Measurements from ENCODE around the gene LHFPL4.
"Not testable (repeated sequence)": the region's sequence is repeated elsewhere in the genome, so short reads cannot be mapped to it uniquely, and the experiment has no call there.

The LHFPL4 gene

DNA sequence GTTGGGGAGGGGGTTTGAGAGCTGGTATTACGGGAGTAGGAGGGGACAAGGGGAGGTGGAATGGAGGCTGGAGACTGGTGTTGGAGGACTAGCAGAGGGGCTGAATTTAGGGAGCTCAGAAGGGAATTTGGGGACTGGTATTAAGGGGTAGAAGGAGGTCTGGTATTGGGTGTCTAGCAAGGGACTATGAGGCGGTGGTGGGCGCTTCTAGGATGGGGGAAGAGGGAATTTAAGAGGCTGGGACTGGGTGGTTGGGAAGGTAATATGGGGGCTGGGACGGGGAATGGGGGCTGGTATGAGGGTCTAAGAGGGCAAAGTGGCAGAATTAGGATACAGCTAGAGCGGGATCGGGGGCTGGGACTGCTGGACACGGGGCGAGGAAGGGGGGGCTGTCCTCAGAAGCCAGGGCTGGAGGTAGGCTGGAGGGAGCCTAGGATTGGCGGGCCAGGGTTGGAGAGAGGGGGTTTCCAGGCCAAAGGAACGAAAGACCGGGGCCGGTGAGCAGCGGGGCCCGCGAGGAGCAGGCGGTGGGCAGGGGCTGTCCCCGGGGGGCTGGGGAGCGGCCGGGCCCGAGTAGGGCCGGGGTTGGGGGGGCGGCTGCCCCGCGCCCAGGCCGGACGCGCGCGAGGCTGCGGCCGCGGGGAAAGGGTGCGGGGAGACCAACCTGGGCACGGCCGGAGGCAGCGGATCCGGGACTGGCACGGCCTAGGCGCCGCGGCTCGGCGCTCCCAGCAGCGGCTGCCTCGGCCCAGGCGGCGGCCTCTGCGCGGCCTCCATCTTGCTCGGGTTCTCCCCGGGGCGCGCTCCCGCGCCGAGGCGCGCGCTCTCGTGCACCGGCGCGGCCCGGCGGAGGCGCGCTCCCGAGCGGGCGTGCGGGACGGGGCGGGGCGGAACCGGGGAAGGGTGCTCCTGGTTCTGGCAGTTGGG lies at the start of gene LHFPL4:
TSS of gene LHFPL4 (minus strand) at position 802 of the 927 bp plus-strand sequence. CDS start 1,143 bp downstream, outside the sequence.
- DNase-seq (ENCODE audit: low read depth in 2 of 2), result no peak

GRCh38 chr3:9602620-9603019 lies 49.0 kb upstream of the LHFPL4 start:
- DNase-seq (ENCODE audit: low read depth in 2 of 2), result no peak

DNA sequence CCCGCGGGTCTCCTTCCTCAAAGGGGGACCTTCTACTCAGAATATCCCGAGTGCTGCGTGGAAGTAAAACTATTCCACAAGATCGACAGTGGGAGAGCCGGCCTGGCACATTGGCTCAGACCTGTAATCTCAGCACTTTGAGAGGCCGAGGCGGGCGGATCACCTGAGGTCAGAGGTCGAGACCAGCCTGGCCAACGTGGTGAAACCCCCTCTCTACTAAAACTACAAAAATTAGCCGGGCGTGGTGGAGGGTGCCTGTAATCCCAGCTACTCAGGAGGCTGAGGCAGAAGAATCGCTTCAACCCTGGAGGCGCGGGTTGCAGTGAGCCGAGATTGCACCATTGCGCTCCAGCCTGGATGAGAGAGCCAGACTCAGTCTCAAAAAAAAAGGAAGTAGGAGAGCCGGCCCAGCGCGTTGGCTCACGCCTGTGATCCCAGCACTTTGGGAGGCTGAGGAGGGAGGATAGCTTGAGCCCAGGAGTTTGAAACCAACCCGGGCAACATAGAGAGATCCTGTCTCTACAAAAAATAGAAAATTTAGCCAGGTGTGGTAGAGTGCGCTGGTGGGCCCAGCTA lies 47.5 kb upstream of the LHFPL4 start:
- DNase-seq (ENCODE audit: low read depth in 2 of 2), result not testable (repeated sequence)

GRCh38 chr3:9600597-9600996 lies 47.0 kb upstream of the LHFPL4 start:
- no peak for DNase-seq (ENCODE audit: low read depth in 2 of 2)

- DNase-seq (ENCODE audit: low read depth in 2 of 2), result no peak
Observed at GRCh38 chr3:9598783-9599387, 45.3 kb upstream of the LHFPL4 start.

GRCh38 chr3:9595877-9596276 lies 42.3 kb upstream of the LHFPL4 start:
- no peak for DNase-seq (ENCODE audit: low read depth in 2 of 2)

DNA sequence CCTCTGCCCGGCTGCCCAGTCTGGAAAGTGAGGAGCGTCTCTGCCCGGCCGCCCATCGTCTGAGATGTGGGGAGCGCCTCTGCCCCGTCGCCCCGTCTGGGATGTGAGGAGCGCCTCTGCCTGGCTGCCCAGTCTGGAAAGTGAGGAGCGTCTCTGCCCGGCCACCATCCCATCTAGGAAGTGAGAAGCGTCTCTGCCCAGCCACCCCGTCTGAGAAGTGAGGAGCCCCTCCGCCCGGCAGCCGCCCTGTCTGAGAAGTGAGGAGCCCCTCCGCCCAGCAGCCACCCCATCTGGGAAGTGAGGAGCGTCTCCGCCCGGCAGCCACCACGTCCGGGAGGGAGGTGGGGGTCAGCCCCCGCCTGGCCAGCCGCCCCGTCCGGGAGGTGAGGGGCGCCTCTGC lies 38.2 kb upstream of the LHFPL4 start:
- DNase-seq (ENCODE audit: low read depth in 2 of 2), result not testable (repeated sequence)

DNA sequence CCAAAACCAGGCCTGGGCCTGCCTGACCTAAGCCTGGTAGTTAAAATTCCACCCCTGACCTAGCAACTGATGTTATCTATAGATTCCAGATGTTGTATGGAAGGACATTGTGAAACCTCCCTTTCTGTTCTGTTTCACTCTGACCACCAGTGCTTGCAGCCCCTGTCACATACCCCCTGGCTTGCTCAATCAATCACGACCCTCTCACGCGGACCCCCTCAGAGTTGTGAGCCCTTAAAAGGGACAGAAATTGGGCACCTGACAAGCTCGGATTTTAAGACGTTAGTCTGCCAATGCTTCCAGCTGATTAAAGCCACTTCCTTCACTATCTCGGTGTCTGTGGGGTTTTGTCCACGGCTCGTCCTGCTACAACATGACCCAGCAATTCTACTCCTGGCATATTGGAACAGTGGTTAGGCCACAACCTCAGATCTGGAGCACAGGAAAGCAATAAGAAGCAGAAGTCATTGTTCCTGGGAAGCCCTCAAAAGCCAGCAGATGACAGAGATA lies 36.7 kb upstream of the LHFPL4 start:
- no peak for DNase-seq (ENCODE audit: low read depth in 2 of 2)

DNA sequence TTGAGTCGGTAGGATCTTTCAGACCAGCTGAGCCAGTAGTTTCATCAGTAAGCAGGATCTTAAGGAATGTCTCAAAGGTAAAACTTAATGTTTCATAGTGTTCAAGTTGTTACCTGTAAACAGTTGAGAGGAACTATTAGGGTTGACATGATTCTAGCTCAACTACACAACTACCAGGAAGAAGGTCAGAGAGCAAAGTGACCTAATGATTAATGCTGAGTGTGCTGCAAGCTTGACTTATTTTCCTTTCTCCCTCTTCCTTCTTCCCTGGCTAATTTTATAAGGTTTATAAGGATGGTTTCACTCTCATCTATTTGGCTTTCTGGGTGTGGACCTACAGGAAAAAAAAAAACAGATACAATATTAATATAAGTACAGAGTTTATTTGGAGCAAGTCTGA lies 30.2 kb upstream of the LHFPL4 start:
- DNase-seq (ENCODE audit: low read depth in 2 of 2), result no peak

GRCh38 chr3:9583371-9583770 lies 29.7 kb upstream of the LHFPL4 start:
- DNase-seq (ENCODE audit: low read depth in 2 of 2), result no peak

DNA sequence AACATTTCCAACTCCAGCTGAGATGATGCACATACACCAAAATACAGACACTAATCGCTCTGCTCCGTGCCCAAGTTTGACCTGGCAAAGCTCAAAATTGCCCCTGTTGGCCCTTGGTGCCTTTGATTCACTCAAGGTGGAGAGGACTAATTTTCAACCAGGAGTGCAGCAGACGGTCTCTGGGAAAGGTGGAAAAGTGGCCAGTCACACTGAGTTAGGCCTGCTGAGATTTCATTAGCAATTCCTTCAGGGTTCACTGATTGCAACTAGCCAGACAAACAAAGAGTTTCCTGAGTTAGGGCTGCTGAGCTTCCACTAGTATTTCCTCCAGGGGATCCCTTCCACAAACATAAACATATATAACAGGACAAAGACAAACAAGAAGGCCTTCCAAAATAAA lies 28.7 kb upstream of the LHFPL4 start:
- no peak for DNase-seq (ENCODE audit: low read depth in 2 of 2)

DNA sequence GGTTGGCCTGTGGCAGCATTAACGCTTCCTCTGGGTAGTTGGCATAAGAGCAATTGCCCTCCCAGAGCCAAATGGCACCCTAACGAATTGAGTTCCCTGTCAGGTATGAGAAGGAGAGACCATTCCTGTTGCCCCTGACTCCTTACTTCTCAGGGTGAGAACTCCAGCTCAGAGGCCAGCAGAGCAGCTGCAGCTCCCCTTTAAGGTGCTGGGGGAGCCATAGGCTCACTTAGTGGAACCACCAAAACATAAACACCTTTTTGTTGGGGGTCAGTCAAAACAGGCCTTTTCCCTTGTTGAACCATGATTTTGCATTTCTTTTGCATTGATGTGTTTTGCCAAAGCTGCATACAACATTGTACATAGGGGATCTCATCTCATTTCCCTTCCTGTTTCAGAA lies 28.1 kb upstream of the LHFPL4 start:
- no peak for DNase-seq (ENCODE audit: low read depth in 2 of 2)

GRCh38 chr3:9569054-9569453 lies 15.4 kb upstream of the LHFPL4 start:
- DNase-seq (ENCODE audit: low read depth in 2 of 2), result no peak

GRCh38 chr3:9565316-9565715 lies 11.7 kb upstream of the LHFPL4 start:
- no peak for DNase-seq (ENCODE audit: low read depth in 2 of 2)

GRCh38 chr3:9563851-9564250 lies 10.2 kb upstream of the LHFPL4 start:
- DNase-seq (ENCODE audit: low read depth in 2 of 2), result no peak

DNA sequence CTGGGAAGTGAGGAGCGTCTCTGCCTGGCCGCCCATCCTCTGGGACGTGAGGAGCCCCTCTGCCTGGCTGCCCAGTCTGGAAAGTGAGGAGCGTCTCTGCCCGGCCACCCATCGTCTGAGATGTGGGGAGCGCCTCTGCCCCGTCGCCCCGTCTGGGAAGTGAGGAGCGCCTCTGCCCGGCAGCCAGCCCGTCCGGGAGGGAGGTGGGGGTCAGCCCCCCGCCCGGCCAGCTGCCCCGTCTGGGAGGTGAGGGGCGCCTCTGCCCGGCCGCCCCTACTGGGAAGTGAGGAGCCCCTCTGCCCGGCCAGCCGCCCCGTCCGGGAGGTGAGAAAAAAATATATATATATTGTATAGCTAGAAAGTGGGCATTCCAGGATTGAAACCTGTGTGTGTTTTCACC lies 6.4 kb upstream of the LHFPL4 start:
- not testable (repeated sequence) for DNase-seq (ENCODE audit: low read depth in 2 of 2)

DNA sequence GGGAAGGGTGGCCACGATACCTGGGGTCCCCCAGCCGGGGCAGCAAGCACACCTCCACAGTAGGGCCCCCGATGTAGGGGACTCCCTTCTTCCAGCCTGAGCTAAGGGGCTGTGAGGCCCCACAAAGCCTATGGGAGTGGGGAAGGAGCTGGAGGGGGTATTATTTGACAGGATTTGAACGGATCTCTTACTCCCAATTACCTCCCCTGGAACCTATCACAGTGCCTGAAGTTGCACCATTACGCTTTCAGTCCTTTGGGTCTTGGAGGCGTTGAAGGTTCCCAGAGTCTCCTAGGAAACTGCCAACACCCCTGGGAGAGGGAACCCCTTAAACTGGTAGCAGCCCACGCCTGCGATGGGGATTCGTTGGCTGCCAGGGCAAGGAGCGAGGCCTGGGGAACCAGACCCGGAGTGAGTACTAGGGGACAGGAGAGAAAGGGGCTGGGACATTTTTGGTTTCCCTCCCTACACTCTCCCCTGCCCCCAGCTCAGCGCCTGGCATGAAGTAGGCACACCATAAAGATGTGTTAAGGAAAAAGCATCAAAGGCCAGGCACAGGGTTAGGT lies 409 bp upstream of the LHFPL4 start:
- no peak for DNase-seq (ENCODE audit: low read depth in 2 of 2)

DNA sequence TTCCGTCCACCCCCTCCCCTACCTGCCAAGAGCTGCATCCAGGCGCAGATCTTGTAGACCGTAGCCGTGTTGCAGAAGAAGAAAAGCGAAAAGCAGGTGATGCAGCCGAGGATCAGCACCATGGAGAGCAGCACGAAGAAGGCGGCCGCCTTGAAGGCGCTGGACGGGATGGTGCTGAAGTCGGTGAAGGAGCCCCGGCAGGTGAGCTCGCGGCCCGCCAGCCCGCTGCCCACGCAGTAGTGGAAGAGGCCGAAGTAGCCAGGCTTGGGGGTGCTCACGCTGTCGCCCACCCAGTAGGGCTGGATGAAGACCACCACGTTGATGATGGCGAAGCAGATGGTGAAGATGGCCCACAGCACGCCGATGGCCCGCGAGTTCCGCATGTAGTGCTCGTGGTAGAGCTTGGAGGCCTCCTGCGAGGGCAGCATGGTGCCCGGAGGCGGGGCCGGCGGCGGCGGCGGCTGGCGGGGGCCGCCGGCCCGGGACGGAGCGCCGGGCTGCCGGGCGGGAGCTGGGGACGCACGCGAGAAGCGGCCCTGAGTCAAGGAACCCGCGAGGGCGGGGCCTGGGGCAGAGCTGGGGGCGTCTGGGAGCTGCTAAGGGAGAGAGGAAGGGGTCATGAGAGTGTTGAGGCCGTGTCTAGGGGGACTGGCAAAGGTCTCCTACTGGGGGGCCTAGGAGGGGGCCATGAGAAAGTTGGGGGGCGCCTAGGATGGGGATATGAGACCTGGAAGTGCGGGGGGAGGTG lies 1.2 kb downstream of the LHFPL4 start:
- no peak for DNase-seq (ENCODE audit: low read depth in 2 of 2)

DNA sequence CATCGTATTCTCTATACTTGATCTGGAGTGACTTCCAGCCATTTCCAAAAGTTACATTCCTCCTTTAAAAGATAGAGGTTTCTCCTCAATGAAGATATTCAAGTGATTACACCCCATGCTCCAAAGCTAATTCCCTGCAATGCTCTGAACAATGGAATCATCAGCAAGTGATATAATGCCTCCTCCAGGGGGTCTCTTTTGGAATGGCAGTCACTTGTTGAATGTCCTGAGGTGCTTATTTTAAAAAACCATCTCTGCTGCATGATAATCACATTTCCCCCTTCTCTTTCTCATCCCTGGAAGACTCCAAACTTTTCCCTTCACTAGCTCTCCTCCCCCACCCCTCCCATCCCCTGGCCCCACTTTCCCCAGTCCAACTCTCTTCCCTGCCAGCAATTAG lies 2.6 kb downstream of the LHFPL4 start:
- DNase-seq (ENCODE audit: low read depth in 2 of 2), result no peak

- no peak for DNase-seq (ENCODE audit: low read depth in 2 of 2)
Observed at GRCh38 chr3:9549600-9549999, 4.0 kb downstream of the LHFPL4 start.

DNA sequence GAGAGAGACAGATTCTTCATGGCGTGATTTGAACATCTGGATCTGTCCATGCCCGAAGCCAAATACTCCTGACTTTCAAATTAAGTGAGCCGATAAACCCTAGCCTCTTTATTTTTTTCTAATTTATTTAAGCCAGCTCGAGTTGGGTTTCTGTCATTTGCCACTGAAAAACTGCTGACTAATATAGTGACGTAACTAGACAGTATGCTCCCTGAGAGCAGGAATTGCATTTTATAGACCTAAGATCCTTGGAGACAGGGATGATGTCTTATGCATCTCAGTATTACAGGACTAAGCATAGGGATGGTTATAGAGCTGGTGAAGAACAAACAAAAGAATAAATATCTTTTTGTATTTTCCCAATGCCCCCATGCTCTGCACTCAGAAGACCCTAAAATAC lies 4.6 kb downstream of the LHFPL4 start:
- no peak for DNase-seq (ENCODE audit: low read depth in 2 of 2)

- DNase-seq (ENCODE audit: low read depth in 2 of 2), result no peak
Observed at GRCh38 chr3:9542182-9542581, 11.4 kb downstream of the LHFPL4 start.

Measured in stimulated activated CD8-positive, alpha-beta memory T cell treated with anti-CD3 and anti-CD28 coated beads, Interleukin-7, amount 100 ng/mL, for 1 hour (primary cell).